Astrocyte of the hippocampus (primary cell): ENCODE data around the gene SCFD2.

ENCODE experiments used
- DNase-seq: peaks from one replicate; pipeline ENCODE4 v3.0.0; 2011; ENCODE audit warnings: low read depth, low spot score

SCFD2 gene

DNA sequence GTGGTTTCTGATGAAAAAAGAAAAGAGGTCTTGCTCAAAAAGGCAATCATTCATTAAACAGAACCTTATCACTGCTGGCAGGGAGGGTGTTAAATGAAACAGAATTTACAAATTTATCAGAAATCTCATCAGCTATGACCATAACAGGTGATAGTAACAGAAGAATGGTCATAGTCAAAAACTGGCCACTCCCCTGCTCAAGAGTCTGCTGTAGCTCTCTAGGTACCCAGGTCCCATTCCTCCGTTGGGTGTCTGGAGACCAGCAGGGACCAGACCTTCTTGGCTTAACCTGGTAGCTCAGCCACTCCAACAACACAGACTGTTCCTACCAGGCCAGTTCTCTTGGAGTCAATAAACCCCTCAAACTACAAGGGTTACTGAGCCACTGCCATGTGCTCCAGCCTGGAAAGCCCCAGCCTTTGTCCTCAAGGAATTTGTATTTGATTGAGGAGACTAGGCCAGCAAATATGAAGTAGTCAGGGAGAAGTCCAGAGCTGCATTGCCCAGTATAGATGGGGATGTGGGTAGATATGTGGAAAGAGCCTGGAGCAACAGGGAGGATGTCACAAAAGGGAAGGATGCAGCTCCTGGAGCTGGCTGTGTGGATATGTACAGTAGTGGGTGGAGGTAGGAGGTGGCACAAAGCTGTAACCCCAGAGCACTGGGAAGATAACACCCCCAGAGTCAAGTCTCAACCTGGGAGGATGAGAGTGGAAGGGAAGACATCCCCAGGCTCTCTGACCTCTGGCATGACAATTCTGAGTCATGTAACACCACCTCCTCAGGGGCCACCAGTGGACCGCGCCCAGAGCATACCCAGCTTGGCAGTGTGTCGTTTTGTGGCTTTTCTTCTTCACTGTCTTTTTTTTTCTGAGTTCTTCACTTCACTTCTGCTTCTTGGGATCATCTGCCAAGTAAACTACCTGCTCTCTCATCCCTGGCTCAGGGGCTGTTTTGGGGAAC lies 481.9 kb downstream of the SCFD2 start:
- no peak for DNase-seq

GRCh38 chr4:52883183-52883621 lies 482.7 kb downstream of the SCFD2 start:
- no peak for DNase-seq

- no peak for DNase-seq
Observed at GRCh38 chr4:52880994-52881393, 484.9 kb downstream of the SCFD2 start.

DNA sequence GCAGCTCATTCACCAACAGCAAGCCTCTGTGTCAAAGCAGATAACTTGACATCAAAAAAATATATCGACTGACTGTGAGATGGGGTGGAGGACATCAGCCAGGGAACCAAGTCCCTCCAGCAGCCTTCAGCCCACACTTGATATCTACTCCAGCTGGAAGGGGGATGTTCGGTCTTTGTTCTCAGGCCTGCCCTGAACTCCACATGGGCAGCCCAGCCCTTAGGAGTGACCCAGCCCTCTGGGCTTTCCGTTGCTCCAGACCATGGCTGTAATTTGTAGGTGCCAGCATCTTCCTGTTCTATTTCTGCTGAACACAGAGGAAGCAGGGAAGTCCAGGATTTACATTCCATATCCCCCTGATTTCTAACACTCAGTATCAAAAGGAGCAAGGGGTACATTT lies 486.4 kb downstream of the SCFD2 start:
- no peak for DNase-seq

DNA sequence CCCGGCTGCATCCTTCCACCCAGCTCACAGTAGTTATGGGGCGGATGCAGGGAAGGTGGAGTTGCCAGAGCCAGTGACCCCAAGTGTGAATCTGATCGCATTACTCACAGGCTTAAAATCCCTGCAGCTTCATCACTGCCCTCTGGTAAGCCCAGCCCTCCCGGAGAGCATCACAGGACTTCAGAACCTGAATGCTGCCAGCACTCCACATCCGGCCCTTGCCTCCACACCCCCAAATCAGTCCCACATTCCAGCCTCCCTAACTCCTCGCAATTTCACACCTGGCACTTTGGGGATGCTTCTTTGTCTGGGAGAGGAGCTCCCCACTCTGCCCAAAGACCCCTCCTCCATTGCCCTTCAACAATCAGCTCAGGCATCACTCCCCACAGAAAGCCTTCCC lies 488.2 kb downstream of the SCFD2 start:
- DNase-seq: no peak

DNA sequence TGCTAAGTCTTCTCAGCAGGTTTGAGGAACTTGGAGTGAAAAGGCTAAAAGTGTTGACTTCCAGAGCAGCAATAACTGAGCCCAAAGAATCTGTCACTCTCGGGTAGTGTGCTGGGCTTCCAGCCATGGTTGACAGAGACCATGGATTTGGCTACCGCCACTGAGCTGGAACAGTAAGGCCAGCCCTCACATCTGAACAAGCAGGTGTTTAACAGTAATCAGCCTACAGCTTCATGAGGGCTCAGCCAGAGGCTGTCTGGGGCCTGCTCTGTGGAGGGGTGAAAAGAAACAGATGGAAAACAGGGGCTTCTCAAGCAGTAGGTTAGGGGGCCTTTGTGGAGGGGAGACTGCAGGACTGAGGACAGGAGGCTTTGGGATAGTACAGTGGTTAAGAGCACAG lies 488.8 kb downstream of the SCFD2 start:
- no peak for DNase-seq

DNA sequence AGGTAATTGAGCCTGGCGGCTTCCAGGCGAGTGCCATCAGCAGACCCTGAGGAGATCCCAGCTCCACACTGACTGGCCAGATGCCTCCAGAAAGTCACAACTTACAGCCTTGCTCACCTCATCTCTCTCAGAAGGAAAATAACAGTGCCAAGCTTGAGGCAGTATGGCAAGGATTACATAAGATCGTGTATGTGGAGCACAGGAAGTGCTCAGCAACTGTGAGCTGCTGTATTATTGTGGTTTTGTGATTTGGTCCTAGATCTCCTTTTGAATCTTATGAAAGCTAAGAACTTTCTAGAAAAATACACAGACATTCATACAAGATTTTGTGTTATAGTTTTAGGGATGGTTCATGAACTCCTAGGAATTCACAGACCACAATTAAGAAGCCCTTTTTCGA lies 489.8 kb downstream of the SCFD2 start:
- DNase-seq: no peak

DNA sequence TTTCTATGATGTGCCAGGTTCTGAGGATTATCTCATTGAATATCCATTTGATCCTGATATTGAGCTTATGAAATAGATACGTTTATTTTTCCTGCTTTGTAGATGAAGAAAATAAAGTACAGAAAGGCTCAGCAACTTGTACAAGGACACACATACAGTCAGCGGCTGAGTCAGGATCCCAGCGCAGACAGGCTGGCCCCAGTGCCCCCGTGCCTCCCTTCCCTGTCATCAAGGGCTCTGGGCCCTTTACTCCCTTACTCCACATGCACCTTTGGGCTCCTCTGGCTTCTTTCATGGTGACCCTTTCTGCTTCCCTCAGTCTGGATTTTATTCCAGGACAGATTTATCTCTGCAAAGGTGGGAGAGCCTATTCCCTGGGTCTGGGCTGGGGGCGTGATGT lies 490.9 kb downstream of the SCFD2 start:
- no peak for DNase-seq

- peak; percentile 69 for DNase-seq
Observed at GRCh38 chr4:52873861-52874343, 492.0 kb downstream of the SCFD2 start.

DNA sequence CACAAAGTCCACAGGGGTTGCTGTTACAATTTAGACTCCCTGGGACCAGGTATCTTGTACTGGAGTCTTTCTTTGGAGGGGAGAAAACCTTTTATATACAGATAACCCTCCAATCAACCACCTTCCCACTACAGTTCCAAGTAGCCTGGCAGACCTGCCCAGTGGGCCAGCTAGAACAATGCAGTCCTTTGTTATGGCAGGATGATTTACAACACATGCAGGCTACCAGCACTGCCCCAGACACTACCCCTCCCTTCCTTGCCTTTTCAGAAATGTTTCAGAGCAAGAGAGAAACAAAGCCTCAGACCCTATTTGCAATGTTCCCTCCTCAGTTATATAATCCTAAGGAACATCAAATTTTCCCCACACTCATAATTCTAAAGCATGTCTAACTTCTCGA lies 492.7 kb downstream of the SCFD2 start:
- DNase-seq: peak; percentile 59

- DNase-seq: no peak
Observed at GRCh38 chr4:52870225-52870624, 495.6 kb downstream of the SCFD2 start.

DNA sequence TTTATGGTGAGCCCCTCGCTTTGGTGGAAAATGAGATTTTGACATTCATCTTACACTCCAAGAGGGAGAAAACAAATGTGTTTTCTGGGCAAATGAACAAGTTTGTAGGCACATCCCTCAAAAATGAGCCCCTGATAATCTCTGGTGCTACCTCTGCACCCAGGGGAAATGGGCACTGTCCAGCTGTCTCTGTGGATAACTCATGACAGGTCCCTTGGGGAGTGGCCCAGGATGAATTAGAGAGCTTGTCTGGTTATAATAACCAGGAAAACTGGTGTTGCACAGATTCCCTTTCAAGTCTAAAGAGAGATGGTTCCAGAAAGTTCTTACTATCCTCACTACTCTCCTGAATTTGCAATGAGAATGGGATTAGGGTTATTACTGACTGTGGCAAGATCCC lies 496.2 kb downstream of the SCFD2 start:
- no peak for DNase-seq

DNA sequence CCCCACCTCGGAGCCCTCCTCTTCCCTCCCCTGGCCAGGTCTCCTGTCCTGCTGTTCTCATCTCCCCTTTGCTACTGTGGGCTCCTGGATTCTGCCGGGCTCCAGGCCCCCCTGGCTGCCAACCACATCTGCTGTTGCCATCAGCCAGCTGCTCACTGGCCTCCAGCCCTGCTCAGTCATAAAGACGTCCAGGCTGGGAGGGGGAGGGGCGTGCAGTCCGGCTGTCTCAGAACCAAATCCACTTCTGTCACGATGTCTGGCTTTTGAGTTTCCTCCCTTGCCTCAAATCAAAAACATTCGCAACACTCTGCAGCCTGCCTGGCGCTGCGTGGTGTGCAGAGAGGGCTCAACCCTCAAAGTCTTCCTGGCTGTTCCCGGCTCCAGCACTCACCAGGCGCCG lies 496.7 kb downstream of the SCFD2 start:
- no peak for DNase-seq

- no peak for DNase-seq
Observed at GRCh38 chr4:52868133-52868532, 497.7 kb downstream of the SCFD2 start.

DNA sequence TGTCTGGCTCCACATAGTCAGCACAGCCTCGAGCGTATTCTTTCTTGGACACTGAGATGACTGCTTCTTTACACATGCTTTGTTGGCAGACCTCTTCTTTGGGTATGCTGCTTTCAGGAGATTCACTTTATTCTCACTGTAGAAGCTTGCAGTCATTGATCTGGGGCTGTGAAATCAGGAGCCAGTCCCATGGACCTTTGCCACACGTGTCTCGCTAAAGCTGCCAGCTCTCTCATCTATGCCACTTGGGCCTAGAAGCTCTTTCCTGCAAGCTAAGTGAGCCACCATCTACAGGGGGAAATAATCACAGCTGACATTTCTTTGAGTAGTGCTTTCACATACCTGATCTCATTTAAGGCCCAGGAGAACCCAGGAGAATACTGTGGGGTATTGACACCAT lies 498.7 kb downstream of the SCFD2 start:
- DNase-seq: no peak

- no peak for DNase-seq
Observed at GRCh38 chr4:52866734-52867133, 499.1 kb downstream of the SCFD2 start.

DNA sequence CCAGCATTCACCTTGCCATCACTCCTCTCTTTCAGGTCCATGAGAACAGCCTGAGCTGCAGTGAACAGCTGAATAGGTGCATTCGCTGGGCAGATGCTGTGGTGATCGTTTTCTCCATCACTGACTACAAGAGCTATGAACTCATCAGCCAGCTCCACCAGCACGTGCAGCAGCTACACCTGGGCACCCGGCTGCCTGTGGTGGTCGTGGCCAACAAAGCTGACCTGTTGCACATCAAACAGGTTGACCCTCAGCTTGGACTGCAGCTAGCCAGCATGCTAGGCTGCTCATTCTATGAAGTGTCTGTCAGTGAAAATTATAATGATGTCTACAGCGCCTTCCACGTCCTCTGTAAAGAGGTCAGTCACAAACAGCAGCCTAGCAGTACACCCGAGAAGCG lies 500.6 kb downstream of the SCFD2 start:
- no peak for DNase-seq

- peak; percentile 88 for DNase-seq
Observed at GRCh38 chr4:52864793-52865192, 501.1 kb downstream of the SCFD2 start.

DNA sequence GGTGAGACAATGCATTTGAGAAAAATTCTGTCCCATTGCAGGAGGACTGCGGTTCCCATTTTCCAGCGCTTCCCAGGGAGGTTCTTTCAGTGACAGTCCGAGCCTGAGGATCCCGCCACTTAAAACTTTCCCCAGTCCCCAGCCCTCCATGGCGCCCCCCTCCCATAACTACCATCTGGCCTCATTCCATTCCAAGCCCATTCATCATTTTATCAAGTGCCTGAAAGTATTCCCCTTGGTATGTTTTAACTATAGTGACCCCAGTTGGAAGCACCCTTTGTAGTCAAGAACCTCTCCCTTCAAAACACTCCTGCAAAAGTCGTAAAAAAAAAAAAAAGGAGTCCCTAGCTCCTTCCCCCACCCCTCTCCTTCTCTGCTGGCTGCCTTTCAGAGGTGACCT lies 502.5 kb downstream of the SCFD2 start:
- DNase-seq: no peak

- no peak for DNase-seq
Observed at GRCh38 chr4:52862639-52863161, 503.2 kb downstream of the SCFD2 start.

DNA sequence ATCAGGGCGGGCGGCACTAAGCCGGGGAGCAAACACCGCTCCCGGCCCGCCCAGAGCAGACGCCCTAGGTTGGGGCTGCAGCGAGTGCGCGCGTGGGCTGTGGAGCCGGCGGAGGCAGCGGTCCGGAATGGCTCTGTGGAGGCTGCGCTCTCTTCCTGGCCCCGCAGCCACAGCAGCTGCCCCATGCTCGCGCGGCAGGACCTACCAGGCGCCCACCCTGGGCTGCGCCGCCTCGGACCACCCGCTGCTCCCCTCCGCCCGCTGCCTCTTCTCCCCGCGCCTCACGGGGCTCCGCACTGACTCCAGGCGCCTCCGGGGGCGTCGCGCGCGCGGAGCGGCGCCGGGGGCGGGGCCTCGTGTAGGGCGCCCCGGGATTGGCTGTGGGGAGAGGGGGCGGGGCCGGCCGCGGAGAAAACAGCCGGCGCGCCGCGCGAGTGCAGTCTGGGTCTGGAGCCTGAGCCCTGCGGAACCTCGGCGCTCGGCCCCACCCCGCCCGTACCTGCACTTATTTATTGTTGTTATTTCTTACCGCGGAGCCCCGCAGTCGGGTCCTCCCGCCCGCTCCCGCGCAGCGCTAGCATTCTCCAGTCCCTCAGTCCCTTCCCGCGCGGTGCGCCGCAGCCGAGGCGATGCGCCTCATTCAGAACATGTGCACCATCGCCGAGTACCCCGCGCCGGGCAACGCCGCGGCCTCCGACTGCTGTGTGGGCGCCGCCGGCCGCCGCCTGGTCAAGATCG lies 503.8 kb downstream of the SCFD2 start, which contains the start of gene RASL11B:
Gene RASL11B, plus strand, starts transcription at position 439 of the 738 bp plus-strand sequence. Its CDS starts 191 bp downstream, at position 630.
- DNase-seq: peak; percentile 92

GRCh38 chr4:52861171-52861823 lies 504.6 kb downstream of the SCFD2 start:
- no peak for DNase-seq
